Caki2 (cell line): Measurements from ENCODE around the gene NOL7. TPM values are rescaled to one million over a fixed set of nuclear protein-coding genes. Genes with fewer than 3 reads are reported as not detected.

Experiments used
- total RNA-seq: library from RNA; depleted of rRNA; stranded (reverse); fragments of >200 nt; shearing (Covaris generic); gene quantifications from 2 replicates; pipeline ENCODE4 v1.2.3, GENCODE V29; 2014; ENCODE audit warnings: low replicate concordance; rRNA removed

Gene NOL7
- total RNA-seq, 1 experiment from 2014 or later, result 138 TPM

Other genes with a start within 250 kb of the NOL7 start
- gene GFOD1, start 127.7 kb upstream of the NOL7 start, total RNA-seq, result 0.93 and 2.2 TPM in 2 replicates
- gene SIRT5, start 40.7 kb upstream of the NOL7 start, total RNA-seq, result 20.1 and 31.6 TPM in 2 replicates
- 16.4 and 27.6 TPM in 2 replicates for gene RANBP9, start 96.5 kb downstream of the NOL7 start, total RNA-seq
- 21.6 and 26.5 TPM in 2 replicates for gene MCUR1, start 199.2 kb downstream of the NOL7 start, total RNA-seq